Measurements from ENCODE around the gene MCTP1.

Gene MCTP1

DNA sequence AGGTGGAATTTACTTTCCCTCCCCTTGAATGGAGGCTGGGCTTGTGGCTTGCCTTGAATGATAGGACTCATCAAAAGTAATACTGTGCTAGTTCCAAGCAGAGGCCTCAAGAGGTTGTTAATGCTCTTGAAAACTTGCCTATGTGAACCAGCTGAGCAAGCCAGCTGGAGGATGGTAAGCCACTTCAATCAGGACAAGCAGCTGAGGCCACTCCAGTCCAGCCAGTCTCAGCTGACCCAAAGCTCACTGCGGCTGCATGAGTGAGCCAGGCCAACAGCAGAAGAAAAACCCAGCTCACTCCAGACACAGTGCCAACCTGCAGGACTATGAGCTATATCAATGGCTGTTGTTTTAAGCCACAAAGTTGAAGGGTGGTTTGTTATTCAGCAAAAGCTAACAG lies 182.8 kb downstream of the MCTP1 start:
- no peak overlapping the region for H3K27ac ChIP-seq (ENCODE audit: low read length)
- H3K9me3 ChIP-seq (ENCODE audit: insufficient read depth, low read length) = no peaks in the 10 kb centered on the region
- H2AFZ ChIP-seq (ENCODE audit: low read depth, low read length) = no peak overlapping the region
- no peaks in the 10 kb centered on the region for H3K36me3 ChIP-seq (replicated peaks; ENCODE audit: low read depth, low read length)
- no peak overlapping the region for H3K9ac ChIP-seq (ENCODE audit: low read length)
- no peak overlapping the region for H3K4me3 ChIP-seq (ENCODE audit: low read length)
- no peaks in the 10 kb centered on the region for H3K79me2 ChIP-seq (ENCODE audit: low read length)
- H3K27me3 ChIP-seq (ENCODE audit: low read depth, low read length) = no peaks in the 10 kb centered on the region
- no peak overlapping the region for H3K4me2 ChIP-seq (ENCODE audit: low read length)
- H3K4me1 ChIP-seq (ENCODE audit: low read length) = peaks cover 7% of the 10 kb centered on the region
- TF ChIP-seq, protein P1, sequence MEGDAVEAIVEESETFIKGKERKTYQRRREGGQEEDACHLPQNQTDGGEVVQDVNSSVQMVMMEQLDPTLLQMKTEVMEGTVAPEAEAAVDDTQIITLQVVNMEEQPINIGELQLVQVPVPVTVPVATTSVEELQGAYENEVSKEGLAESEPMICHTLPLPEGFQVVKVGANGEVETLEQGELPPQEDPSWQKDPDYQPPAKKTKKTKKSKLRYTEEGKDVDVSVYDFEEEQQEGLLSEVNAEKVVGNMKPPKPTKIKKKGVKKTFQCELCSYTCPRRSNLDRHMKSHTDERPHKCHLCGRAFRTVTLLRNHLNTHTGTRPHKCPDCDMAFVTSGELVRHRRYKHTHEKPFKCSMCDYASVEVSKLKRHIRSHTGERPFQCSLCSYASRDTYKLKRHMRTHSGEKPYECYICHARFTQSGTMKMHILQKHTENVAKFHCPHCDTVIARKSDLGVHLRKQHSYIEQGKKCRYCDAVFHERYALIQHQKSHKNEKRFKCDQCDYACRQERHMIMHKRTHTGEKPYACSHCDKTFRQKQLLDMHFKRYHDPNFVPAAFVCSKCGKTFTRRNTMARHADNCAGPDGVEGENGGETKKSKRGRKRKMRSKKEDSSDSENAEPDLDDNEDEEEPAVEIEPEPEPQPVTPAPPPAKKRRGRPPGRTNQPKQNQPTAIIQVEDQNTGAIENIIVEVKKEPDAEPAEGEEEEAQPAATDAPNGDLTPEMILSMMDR (IDR thresholded peaks at IDR 0.05; ENCODE audit: low read depth, low read length) = no peak
- TF ChIP-seq EZH2phosphoT487 (IDR thresholded peaks at IDR 0.05; ENCODE audit: low read depth) = no peak
- no peaks in the 10 kb centered on the region for H4K20me1 ChIP-seq (ENCODE audit: insufficient read depth, low read length)

DNA sequence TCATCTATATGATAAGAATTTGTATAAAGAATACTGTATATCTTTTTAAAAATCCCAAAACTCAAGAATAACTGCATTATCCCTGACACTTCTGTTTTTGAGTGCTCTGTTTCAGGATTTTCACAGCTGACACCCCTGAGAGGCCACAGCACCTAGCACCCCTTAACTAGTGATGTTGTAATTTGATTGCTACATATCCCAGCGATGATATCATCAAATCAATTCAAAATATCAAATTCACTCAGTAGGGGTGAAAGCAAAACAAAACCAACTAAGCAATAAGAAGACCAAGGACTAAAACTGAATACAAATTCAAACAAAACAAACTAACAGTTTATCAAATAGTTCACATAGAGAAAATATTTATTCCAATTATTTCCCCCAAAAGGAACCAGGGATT lies 184.3 kb downstream of the MCTP1 start:
- Histone ChIP-seq H3K4me2 (ENCODE audit: low read length) (no peak overlapping the region), H3K9me3 (ENCODE audit: insufficient read depth, low read length) (no peaks in the 10 kb centered on the region), H4K20me1 (ENCODE audit: insufficient read depth, low read length) (no peaks in the 10 kb centered on the region), H3K4me3 (ENCODE audit: low read length) (no peak overlapping the region), H3K27me3 (ENCODE audit: low read depth, low read length) (no peaks in the 10 kb centered on the region), H3K9ac (ENCODE audit: low read length) (no peak overlapping the region), H3K4me1 (ENCODE audit: low read length) (peaks cover 7% of the 10 kb centered on the region), H3K36me3 (replicated peaks; ENCODE audit: low read depth, low read length) (no peaks in the 10 kb centered on the region), H3K27ac (ENCODE audit: low read length) (no peak overlapping the region), H3K79me2 (ENCODE audit: low read length) (no peaks in the 10 kb centered on the region), H2AFZ (ENCODE audit: low read depth, low read length) (no peak overlapping the region)
- TF ChIP-seq, protein P1 (IDR thresholded peaks at IDR 0.05; ENCODE audit: low read depth, low read length) = no peak
- no peak for TF ChIP-seq EZH2phosphoT487 (IDR thresholded peaks at IDR 0.05; ENCODE audit: low read depth)

DNA sequence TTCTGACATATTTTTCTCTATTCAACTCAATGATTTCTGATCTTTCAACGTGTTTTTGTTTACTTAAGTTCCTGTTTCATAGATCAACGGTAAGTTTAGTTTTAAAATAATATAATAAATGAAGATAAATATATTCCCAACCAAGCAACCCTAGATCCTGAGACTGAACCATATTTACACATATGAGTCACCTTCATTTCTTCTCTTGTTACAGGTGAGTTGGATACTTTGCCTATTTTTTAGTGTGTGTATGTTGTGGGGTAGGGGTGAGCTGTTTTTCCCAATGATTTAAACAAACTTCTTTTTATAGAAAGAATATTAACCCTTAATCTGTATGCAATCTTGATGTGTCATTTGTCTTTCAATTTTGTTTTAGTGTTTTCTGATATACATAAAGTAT lies 186.9 kb downstream of the MCTP1 start:
- Histone ChIP-seq H3K4me1 (ENCODE audit: low read length) (peaks cover 7% of the 10 kb centered on the region), H3K4me3 (ENCODE audit: low read length) (no peak overlapping the region), H3K9me3 (ENCODE audit: insufficient read depth, low read length) (no peaks in the 10 kb centered on the region), H2AFZ (ENCODE audit: low read depth, low read length) (no peak overlapping the region), H3K79me2 (ENCODE audit: low read length) (no peaks in the 10 kb centered on the region), H3K27me3 (ENCODE audit: low read depth, low read length) (no peaks in the 10 kb centered on the region), H4K20me1 (ENCODE audit: insufficient read depth, low read length) (no peaks in the 10 kb centered on the region), H3K27ac (ENCODE audit: low read length) (no peak overlapping the region), H3K36me3 (replicated peaks; ENCODE audit: low read depth, low read length) (no peaks in the 10 kb centered on the region), H3K9ac (ENCODE audit: low read length) (no peak overlapping the region), H3K4me2 (ENCODE audit: low read length) (no peak overlapping the region)
- TF ChIP-seq, protein P1 (IDR thresholded peaks at IDR 0.05; ENCODE audit: low read depth, low read length) = no peak
- no peak for TF ChIP-seq EZH2phosphoT487 (IDR thresholded peaks at IDR 0.05; ENCODE audit: low read depth)

DNA sequence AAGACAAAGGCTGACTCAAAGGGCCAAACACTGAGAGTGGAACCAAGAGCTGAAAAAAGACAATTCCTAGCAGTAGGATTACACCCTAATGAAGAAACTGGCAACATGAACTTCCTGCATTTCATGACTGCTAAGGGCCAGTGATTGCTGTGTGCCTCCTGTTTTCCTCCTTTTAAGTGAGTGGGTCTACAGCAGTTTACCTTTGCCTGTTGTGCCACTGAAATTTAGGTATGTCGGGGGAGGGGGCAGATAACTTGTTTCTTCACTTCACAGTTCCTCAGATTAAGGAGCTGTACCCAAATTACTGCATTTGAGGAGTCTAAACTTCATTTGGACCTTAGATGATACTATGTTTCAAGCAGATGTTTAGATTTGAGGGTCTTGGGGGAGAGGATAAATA lies 191.7 kb downstream of the MCTP1 start:
- H3K27me3 ChIP-seq (ENCODE audit: low read depth, low read length) = no peaks in the 10 kb centered on the region
- no peaks in the 10 kb centered on the region for H3K9me3 ChIP-seq (ENCODE audit: insufficient read depth, low read length)
- no peak overlapping the region for H3K27ac ChIP-seq (ENCODE audit: low read length)
- no peak overlapping the region for H3K4me3 ChIP-seq (ENCODE audit: low read length)
- H3K36me3 ChIP-seq (replicated peaks; ENCODE audit: low read depth, low read length) = no peaks in the 10 kb centered on the region
- H2AFZ ChIP-seq (ENCODE audit: low read depth, low read length) = no peak overlapping the region
- no peaks in the 10 kb centered on the region for H3K79me2 ChIP-seq (ENCODE audit: low read length)
- H3K4me2 ChIP-seq (ENCODE audit: low read length) = no peak overlapping the region
- peaks cover 7% of the 10 kb centered on the region for H3K4me1 ChIP-seq (ENCODE audit: low read length)
- H4K20me1 ChIP-seq (ENCODE audit: insufficient read depth, low read length) = no peaks in the 10 kb centered on the region
- H3K9ac ChIP-seq (ENCODE audit: low read length) = no peak overlapping the region
- no peak for TF ChIP-seq EZH2phosphoT487 (IDR thresholded peaks at IDR 0.05; ENCODE audit: low read depth)
- TF ChIP-seq, protein P1 (IDR thresholded peaks at IDR 0.05; ENCODE audit: low read depth, low read length) = no peak

All from OCI-LY3 (cell line).